H1 (cell line): Measurements from ENCODE around the gene COL26A1.

Source experiments
- CREB1 ChIP-seq: IDR thresholded peaks from 2 replicates; pipeline ENCODE4 v1.6.1; 2012; ENCODE audit warnings: inconsistent platforms
- CTCF ChIP-seq, 3 experiments: IDR thresholded peaks; 1 replicate in 2 of 3; 2 replicates in 1 of 3; pipeline versions ENCODE4 v1.5.1 to v1.6.1; 2011; ENCODE audit warnings: low read length in 3 of 3, mild to moderate bottlenecking in 3 of 3, inconsistent platforms in 2 of 3, low read depth in 1 of 3, moderate library complexity in 1 of 3; ENCODE audit not compliant: insufficient read depth in 1 of 3; ENCODE audit errors: control extremely low read depth in 1 of 3
- EP300 ChIP-seq, 2 experiments: IDR thresholded peaks; 1 replicate in 1 of 2; 2 replicates in 1 of 2; pipeline ENCODE4 v1.6.1; 2011 to 2012; ENCODE audit warnings: low read depth in 2 of 2, low read length in 2 of 2, mild to moderate bottlenecking in 2 of 2, borderline replicate concordance in 1 of 2, inconsistent platforms in 1 of 2, moderate library complexity in 1 of 2
- POLR2AphosphoS5 ChIP-seq: IDR thresholded peaks from 2 replicates; pipeline ENCODE4 v1.6.1; 2011; ENCODE audit warnings: low read depth, low read length
- RAD21 ChIP-seq, 2 experiments: IDR thresholded peaks in 1 of 2; conservative IDR thresholded peaks in 1 of 2; 2 replicates each; pipeline ENCODE4 v1.6.1; 2011; ENCODE audit warnings: low read depth in 2 of 2, low read length in 2 of 2, improper control_type of control experiment in 1 of 2, inconsistent platforms in 1 of 2, mild to moderate bottlenecking in 1 of 2, moderate library complexity in 1 of 2

GRCh38 chr7:101342892-101343291 lies 19.8 kb upstream of the COL26A1 start:
- TF ChIP-seq CTCF (IDR thresholded peaks at IDR 0.05; ENCODE audit: control extremely low read depth in 1 of 3, insufficient read depth in 1 of 3, low read depth in 1 of 3, low read length in 3 of 3) (no peak), POLR2AphosphoS5 (no peak), EP300 (IDR thresholded peaks at IDR 0.05; ENCODE audit: borderline replicate concordance in 1 of 2, low read depth in 2 of 2, low read length in 2 of 2) (no peak), RAD21 (IDR thresholded peaks at IDR 0.05 in 1 of 2, conservative IDR thresholded peaks at IDR 0.05 in 1 of 2; ENCODE audit: low read depth in 2 of 2, low read length in 2 of 2) (no peak), CREB1 (no peak)
